Central memory CD8-positive, alpha-beta T cell (primary cell): ENCODE data around the gene RRAS2.

ENCODE experiments used
- ATAC-seq: fragments of 150-1000 bp; cut with Tn5 transposase; replicated peaks from 2 replicates; pipeline ENCODE4 v1.10.0; 2022; ENCODE audit warnings: mild to moderate bottlenecking, moderate FRiP score, moderate number of reproducible peaks; ENCODE audit not compliant: poor library complexity, severe bottlenecking; ENCODE audit errors: extremely low read depth
- DNase-seq, 2 donors: peaks; one replicate each; pipeline ENCODE4 v3.0.0; 2021; ENCODE audit warnings: low spot score in 2 of 2
- H3K27ac Mint-ChIP-seq: one replicate; pipeline ENCODE4 v1.8.0; 2022; ENCODE audit warnings: low read depth, mild to moderate bottlenecking, moderate library complexity, mixed read lengths
- H3K27me3 Mint-ChIP-seq: one replicate; pipeline ENCODE4 v1.8.0; 2022; ENCODE audit warnings: mixed read lengths
- H3K36me3 Mint-ChIP-seq: one replicate; pipeline ENCODE4 v1.8.0; 2022; ENCODE audit warnings: mild to moderate bottlenecking, moderate library complexity, mixed read lengths; ENCODE audit not compliant: insufficient read depth
- H3K4me1 Mint-ChIP-seq: one replicate; pipeline ENCODE4 v1.8.0; 2022; ENCODE audit warnings: mixed read lengths
- H3K4me3 Mint-ChIP-seq: one replicate; pipeline ENCODE4 v1.8.0; 2022; ENCODE audit warnings: mild to moderate bottlenecking, moderate library complexity, mixed read lengths
- H3K9me3 Mint-ChIP-seq: one replicate; pipeline ENCODE4 v1.8.0; 2022; ENCODE audit warnings: mixed read lengths

The RRAS2 gene

GRCh38 chr11:14240221-14240620, 118.8 kb downstream of the RRAS2 start:
- Mint-ChIP-seq H3K27me3 (peaks cover 16% of the 10 kb centered on the region), H3K4me3 (no peak overlapping the region), H3K36me3 (no peaks in the 10 kb centered on the region), H3K4me1 (no peaks in the 10 kb centered on the region), H3K9me3 (no peaks in the 10 kb centered on the region), H3K27ac (no peak overlapping the region)
- DNase-seq, result no peak
- no peak for ATAC-seq

GRCh38 chr11:14237444-14237961, 121.5 kb downstream of the RRAS2 start:
- ATAC-seq, result no peak
- no peaks in the 10 kb centered on the region for H3K36me3 Mint-ChIP-seq
- DNase-seq, result no peak
- peaks cover 31% of the 10 kb centered on the region for H3K27me3 Mint-ChIP-seq
- no peaks in the 10 kb centered on the region for H3K9me3 Mint-ChIP-seq
- no peak overlapping the region for H3K4me3 Mint-ChIP-seq
- no peak overlapping the region for H3K27ac Mint-ChIP-seq
- no peaks in the 10 kb centered on the region for H3K4me1 Mint-ChIP-seq

- Mint-ChIP-seq H3K9me3 (no peaks in the 10 kb centered on the region), H3K4me3 (no peak overlapping the region), H3K27me3 (peaks cover 43% of the 10 kb centered on the region), H3K4me1 (no peaks in the 10 kb centered on the region), H3K27ac (no peak overlapping the region), H3K36me3 (no peaks in the 10 kb centered on the region)
- DNase-seq (no peak), ATAC-seq (no peak)
Measured at GRCh38 chr11:14235701-14236100, 123.3 kb downstream of the RRAS2 start.

DNA sequence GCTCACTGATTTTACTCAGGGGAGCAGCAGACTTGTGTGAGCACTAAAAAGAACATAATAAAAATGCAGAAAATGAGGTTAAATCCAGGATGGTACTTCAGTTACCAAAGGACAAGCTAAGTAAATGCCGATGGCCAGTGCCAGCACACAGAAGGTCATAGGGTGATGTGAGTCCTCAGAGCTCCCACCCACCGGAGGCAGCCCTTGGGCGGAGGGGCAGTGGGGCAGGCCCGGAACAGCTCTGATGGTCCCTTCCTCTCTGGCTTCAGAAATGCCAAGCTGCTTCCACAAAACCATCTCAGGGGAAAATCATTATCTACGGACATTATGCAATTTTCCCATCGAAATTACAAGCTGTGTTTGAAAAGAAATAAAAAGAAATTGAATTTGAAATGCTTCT, 124.5 kb downstream of the RRAS2 start:
- Mint-ChIP-seq H3K36me3 (no peaks in the 10 kb centered on the region), H3K27me3 (peaks cover 43% of the 10 kb centered on the region), H3K9me3 (no peaks in the 10 kb centered on the region), H3K4me3 (no peak overlapping the region), H3K4me1 (no peaks in the 10 kb centered on the region), H3K27ac (no peak overlapping the region)
- DNase-seq (no peak), ATAC-seq (no peak)

DNA sequence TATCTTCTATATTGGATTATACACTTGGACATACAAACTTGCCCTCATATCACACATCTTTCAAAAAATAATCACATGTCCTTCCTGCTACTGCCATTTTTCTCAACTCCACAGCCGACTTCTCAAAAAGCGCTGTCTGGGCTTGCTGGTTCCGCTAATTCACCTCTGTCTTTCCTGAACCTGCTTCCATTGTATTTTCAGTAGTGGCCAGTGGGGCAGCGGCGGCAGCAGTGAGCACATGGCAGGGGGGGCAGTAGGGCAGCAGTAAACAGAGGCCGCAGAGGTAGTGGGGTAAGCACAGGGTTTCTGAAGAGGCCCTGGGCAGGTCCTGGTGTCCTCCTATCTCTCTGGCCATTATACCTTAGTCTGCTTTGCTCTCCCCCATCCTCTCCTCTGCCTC, 126.3 kb downstream of the RRAS2 start:
- Mint-ChIP-seq H3K36me3 (peaks cover 3% of the 10 kb centered on the region), H3K4me3 (no peak overlapping the region), H3K27me3 (peaks cover 43% of the 10 kb centered on the region), H3K9me3 (no peaks in the 10 kb centered on the region), H3K4me1 (no peaks in the 10 kb centered on the region), H3K27ac (no peak overlapping the region)
- DNase-seq, result no peak
- ATAC-seq, result no peak

DNA sequence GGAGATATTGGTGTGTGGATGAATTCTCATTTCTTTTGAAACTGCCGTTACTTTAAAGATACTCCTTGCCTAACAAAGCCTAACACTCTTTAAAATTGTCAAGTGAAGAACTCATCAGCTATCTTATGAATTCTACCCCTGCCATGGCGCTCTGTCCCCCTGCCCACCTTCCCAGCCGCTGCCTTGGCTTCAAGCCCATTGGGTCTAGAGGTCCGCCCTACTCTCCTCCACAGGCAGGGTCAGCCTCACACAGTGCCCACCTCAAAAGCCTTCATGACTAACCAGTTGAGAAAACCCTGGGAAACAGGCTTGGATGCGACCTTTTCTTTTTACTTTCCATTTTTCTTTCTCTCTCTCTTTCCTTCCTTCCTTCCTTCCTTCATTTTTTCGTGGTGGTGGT, 128.6 kb downstream of the RRAS2 start:
- no peaks in the 10 kb centered on the region for H3K4me1 Mint-ChIP-seq
- no peaks in the 10 kb centered on the region for H3K9me3 Mint-ChIP-seq
- DNase-seq, result no peak
- H3K4me3 Mint-ChIP-seq, result no peak overlapping the region
- H3K36me3 Mint-ChIP-seq, result peaks cover 3% of the 10 kb centered on the region
- ATAC-seq, result no peak
- peaks cover 28% of the 10 kb centered on the region for H3K27me3 Mint-ChIP-seq
- no peak overlapping the region for H3K27ac Mint-ChIP-seq

GRCh38 chr11:14229472-14229871, 129.5 kb downstream of the RRAS2 start:
- DNase-seq (no peak), ATAC-seq (no peak)
- Mint-ChIP-seq H3K4me1 (no peaks in the 10 kb centered on the region), H3K27ac (no peak overlapping the region), H3K27me3 (peaks cover 21% of the 10 kb centered on the region), H3K36me3 (peaks cover 3% of the 10 kb centered on the region), H3K4me3 (no peak overlapping the region), H3K9me3 (no peaks in the 10 kb centered on the region)

GRCh38 chr11:14228356-14228755, 130.6 kb downstream of the RRAS2 start:
- no peak for DNase-seq
- Mint-ChIP-seq H3K36me3 (peaks cover 3% of the 10 kb centered on the region), H3K4me3 (no peak overlapping the region), H3K4me1 (no peaks in the 10 kb centered on the region), H3K27ac (no peak overlapping the region), H3K9me3 (no peaks in the 10 kb centered on the region), H3K27me3 (peaks cover 20% of the 10 kb centered on the region)
- no peak for ATAC-seq
